Chondrocyte (in vitro differentiated cells): Measurements from ENCODE around the gene CMIP. TPM values are rescaled to one million over a fixed set of nuclear protein-coding genes. Genes with fewer than 3 reads are reported as not detected.
"Not testable (repeated sequence)": the region's sequence is repeated elsewhere in the genome, so short reads cannot be mapped to it uniquely, and the experiment has no call there.

Source experiments
- DNase-seq: peaks from one replicate; pipeline ENCODE4 v3.0.0; 2021; ENCODE audit warnings: mixed read lengths, low spot score
- H3K27ac Mint-ChIP-seq: one replicate; pipeline ENCODE4 v1.8.0; 2021; ENCODE audit warnings: mild to moderate bottlenecking, moderate library complexity, mixed read lengths; ENCODE audit not compliant: unreplicated experiment
- H3K27me3 Mint-ChIP-seq: 2 replicates; pipeline ENCODE4 v1.8.0; 2021; ENCODE audit warnings: low read depth, mixed read lengths
- H3K36me3 Mint-ChIP-seq: 2 replicates; pipeline ENCODE4 v1.8.0; 2021; ENCODE audit warnings: low read depth, mixed read lengths
- H3K4me1 Mint-ChIP-seq: 2 replicates; pipeline ENCODE4 v1.8.0; 2021; ENCODE audit warnings: low read depth, mild to moderate bottlenecking, mixed read lengths
- H3K4me3 Mint-ChIP-seq: one replicate; pipeline ENCODE4 v1.8.0; 2021; ENCODE audit warnings: mild to moderate bottlenecking, moderate library complexity, mixed read lengths; ENCODE audit not compliant: unreplicated experiment
- H3K9me3 Mint-ChIP-seq: 2 replicates; pipeline ENCODE4 v1.8.0; 2021; ENCODE audit warnings: low read depth, mixed read lengths
- CTCF ChIP-seq: fragments of 200-600 bp; sonication (generic); IDR thresholded peaks from 2 replicates; pipeline ENCODE4 v1.5.0; 2021; ENCODE audit warnings: antibody characterized with exemption, mild to moderate bottlenecking, moderate library complexity
- total RNA-seq: library from RNA; stranded (reverse); gene quantifications from 3 replicates; pipeline ENCODE4 v1.2.1, GENCODE V29; 2021

CMIP gene
- total RNA-seq, 1 donor from 2014 or later, result 62.9 TPM

GRCh38 chr16:81734632-81735434 lies 290.2 kb downstream of the CMIP start:
- Mint-ChIP-seq H3K27ac (no peak overlapping the region), H3K9me3 (no peaks in the 10 kb centered on the region), H3K4me1 (peaks cover 16% of the 10 kb centered on the region), H3K27me3 (peaks cover 1% of the 10 kb centered on the region), H3K4me3 (no peak overlapping the region), H3K36me3 (no peaks in the 10 kb centered on the region)
- DNase-seq, result no peak
- no peak for TF ChIP-seq CTCF

GRCh38 chr16:81737885-81738536 lies 293.4 kb downstream of the CMIP start:
- H3K4me1 Mint-ChIP-seq, result peaks cover 8% of the 10 kb centered on the region
- no peak overlapping the region for H3K27ac Mint-ChIP-seq
- peak; percentile 90 for TF ChIP-seq CTCF
- peak overlapping the region; percentile 44 for H3K4me3 Mint-ChIP-seq
- DNase-seq, result no peak
- H3K27me3 Mint-ChIP-seq, result peaks cover 10% of the 10 kb centered on the region
- H3K36me3 Mint-ChIP-seq, result no peaks in the 10 kb centered on the region
- H3K9me3 Mint-ChIP-seq, result no peaks in the 10 kb centered on the region

GRCh38 chr16:81738783-81739496 lies 294.3 kb downstream of the CMIP start:
- peaks cover 10% of the 10 kb centered on the region for H3K27me3 Mint-ChIP-seq
- DNase-seq, result no peak
- TF ChIP-seq CTCF, result no peak
- no peaks in the 10 kb centered on the region for H3K36me3 Mint-ChIP-seq
- H3K27ac Mint-ChIP-seq, result no peak overlapping the region
- H3K9me3 Mint-ChIP-seq, result no peaks in the 10 kb centered on the region
- no peak overlapping the region for H3K4me3 Mint-ChIP-seq
- H3K4me1 Mint-ChIP-seq, result peaks cover 8% of the 10 kb centered on the region

- H3K4me3 Mint-ChIP-seq, result no peak overlapping the region
- no peaks in the 10 kb centered on the region for H3K36me3 Mint-ChIP-seq
- no peak overlapping the region for H3K27ac Mint-ChIP-seq
- no peak for DNase-seq
- H3K27me3 Mint-ChIP-seq, result peaks cover 10% of the 10 kb centered on the region
- peaks cover 8% of the 10 kb centered on the region for H3K4me1 Mint-ChIP-seq
- TF ChIP-seq CTCF, result no peak
- H3K9me3 Mint-ChIP-seq, result no peaks in the 10 kb centered on the region
These were observed 294.9 kb downstream of the CMIP start for GRCh38 chr16:81739503-81739902.

GRCh38 chr16:81740169-81740568 lies 295.6 kb downstream of the CMIP start:
- TF ChIP-seq CTCF, result no peak
- Mint-ChIP-seq H3K36me3 (no peaks in the 10 kb centered on the region), H3K4me3 (no peak overlapping the region), H3K4me1 (peaks cover 8% of the 10 kb centered on the region), H3K9me3 (no peaks in the 10 kb centered on the region), H3K27me3 (peaks cover 10% of the 10 kb centered on the region), H3K27ac (no peak overlapping the region)
- no peak for DNase-seq

GRCh38 chr16:81741430-81741770 lies 296.8 kb downstream of the CMIP start:
- H3K36me3 Mint-ChIP-seq, H3K4me3 Mint-ChIP-seq, H3K27me3 Mint-ChIP-seq, H3K9me3 Mint-ChIP-seq, DNase-seq, H3K27ac Mint-ChIP-seq: not testable (repeated sequence)
- peaks cover 16% of the 10 kb centered on the region for H3K4me1 Mint-ChIP-seq
